HCEC 1CT (cell line): ENCODE data around the gene LRP1.
A peak's percentile ranks its signal among the peaks of the same experiment; 100 is the strongest.

ENCODE experiments used
- DNase-seq: peaks from one replicate; pipeline ENCODE4 v3.0.0-alpha.2; 2017

Gene LRP1

GRCh38 chr12:57229046-57229633 lies 100.9 kb downstream of the LRP1 start:
- no peak for DNase-seq

- DNase-seq: peak; percentile 92
Observed at GRCh38 chr12:57229634-57230380, 101.5 kb downstream of the LRP1 start, which contains the start of gene SHMT2. Gene SHMT2, plus strand, starts transcription at chr12:57229711. Its CDS starts 68 bp downstream, at chr12:57229779.

DNA sequence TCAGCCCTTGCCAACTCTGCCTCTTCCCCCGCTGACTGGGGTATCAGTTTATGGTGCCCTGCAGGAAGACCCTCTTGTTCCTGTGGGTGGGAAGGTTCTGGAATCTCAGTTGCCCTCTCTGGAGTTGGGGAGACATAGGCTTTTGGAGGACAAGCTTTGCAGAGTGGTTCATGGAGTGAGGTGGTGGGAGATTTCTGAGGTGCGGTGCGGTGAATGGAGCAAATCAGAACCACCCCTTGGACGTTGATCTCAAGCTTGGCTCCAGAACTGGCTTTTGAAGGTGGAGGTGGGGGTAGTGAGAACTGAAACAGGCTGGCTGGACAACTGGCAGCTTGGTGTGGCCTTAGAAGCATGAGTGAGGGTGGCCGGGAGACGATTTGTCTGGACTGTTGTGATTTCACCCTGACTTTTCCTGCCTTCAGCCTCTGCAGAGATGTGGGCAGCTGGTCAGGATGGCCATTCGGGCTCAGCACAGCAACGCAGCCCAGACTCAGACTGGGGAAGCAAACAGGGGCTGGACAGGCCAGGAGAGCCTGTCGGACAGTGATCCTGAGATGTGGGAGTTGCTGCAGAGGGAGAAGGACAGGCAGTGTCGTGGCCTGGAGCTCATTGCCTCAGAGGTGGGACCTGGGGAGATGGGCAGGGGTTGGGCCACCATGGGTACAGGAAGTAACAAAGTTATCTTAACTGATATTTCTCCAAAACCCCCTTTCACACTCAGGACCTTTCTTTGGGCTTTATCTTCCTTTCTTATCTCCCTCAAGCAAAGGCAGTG lies 102.3 kb downstream of the LRP1 start:
- no peak for DNase-seq

DNA sequence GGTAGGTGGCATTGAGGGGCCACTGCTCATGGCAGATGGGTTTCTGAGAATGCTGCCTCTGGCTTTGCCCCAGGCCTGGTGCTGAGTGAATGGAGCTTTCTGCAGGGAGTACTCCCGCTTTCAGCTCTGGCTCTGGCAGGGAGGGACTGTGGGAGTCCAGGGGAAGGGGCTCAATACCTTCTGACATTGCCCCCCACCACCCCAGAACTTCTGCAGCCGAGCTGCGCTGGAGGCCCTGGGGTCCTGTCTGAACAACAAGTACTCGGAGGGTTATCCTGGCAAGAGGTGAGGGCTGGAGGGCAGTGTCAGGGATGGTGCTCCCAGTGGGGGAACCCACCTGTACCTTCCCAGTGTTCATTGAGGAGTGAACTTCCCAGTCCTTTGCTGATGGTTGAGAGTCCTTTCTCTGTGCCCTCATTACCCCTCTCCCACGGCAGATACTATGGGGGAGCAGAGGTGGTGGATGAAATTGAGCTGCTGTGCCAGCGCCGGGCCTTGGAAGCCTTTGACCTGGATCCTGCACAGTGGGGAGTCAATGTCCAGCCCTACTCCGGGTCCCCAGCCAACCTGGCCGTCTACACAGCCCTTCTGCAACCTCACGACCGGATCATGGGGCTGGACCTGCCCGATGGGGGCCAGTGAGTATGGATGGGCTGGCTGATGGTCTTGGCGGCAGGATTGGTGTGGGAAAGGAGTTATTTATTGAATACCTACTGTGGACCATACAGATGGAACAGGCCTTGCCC lies 103.2 kb downstream of the LRP1 start:
- no peak for DNase-seq

GRCh38 chr12:57232156-57232756 lies 104.0 kb downstream of the LRP1 start:
- no peak for DNase-seq

DNA sequence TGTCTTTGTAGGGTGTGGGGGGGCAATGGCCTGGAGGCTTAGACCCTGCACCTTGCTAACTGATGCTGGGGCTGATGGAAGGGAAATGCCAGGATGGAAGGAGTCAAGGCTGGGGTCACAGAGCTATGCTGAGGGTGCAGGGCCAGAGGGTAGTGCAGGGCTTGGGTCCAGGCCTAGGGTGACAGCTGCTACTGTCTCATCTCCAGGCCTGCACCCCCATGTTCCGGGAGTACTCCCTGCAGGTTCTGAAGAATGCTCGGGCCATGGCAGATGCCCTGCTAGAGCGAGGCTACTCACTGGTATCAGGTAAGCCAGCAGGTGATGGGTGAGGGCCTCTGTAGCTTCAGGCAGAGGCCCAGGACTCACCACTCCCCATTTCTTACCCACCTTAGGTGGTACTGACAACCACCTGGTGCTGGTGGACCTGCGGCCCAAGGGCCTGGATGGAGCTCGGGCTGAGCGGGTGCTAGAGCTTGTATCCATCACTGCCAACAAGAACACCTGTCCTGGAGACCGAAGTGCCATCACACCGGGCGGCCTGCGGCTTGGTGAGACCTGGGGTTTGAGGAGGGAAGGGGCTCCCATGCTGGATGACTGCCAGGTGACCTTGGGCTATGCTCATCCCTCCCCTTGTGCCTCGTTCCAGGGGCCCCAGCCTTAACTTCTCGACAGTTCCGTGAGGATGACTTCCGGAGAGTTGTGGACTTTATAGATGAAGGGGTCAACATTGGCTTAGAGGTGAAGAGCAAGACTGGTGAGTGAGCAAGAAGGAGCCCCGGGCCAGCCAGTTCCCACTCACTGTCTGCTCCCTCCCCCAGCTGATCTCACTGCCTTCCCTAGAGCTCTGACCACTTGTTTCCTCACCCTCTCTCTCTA lies 105.3 kb downstream of the LRP1 start:
- no peak for DNase-seq

DNA sequence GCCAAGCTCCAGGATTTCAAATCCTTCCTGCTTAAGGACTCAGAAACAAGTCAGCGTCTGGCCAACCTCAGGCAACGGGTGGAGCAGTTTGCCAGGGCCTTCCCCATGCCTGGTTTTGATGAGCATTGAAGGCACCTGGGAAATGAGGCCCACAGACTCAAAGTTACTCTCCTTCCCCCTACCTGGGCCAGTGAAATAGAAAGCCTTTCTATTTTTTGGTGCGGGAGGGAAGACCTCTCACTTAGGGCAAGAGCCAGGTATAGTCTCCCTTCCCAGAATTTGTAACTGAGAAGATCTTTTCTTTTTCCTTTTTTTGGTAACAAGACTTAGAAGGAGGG lies 105.9 kb downstream of the LRP1 start:
- DNase-seq: no peak

DNA sequence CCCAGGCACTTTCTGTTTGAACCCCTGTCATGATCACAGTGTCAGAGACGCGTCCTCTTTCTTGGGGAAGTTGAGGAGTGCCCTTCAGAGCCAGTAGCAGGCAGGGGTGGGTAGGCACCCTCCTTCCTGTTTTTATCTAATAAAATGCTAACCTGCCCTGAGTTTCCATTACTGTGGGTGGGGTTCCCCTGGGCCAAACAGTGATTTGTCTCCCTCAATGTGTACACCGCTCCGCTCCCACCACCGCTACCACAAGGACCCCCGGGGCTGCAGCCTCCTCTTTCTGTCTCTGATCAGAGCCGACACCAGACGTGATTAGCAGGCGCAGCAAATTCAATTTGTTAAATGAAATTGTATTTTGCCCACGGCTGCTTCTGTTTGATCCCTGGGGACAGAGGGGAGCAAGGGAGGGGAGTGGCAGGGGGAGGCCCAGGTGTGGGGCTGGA lies 106.3 kb downstream of the LRP1 start:
- no peak for DNase-seq

- DNase-seq: no peak
Observed at GRCh38 chr12:57235017-57235727, 106.9 kb downstream of the LRP1 start.

- no peak for DNase-seq
Observed at GRCh38 chr12:57235728-57236131, 107.4 kb downstream of the LRP1 start.

- DNase-seq: no peak
Observed at GRCh38 chr12:57236201-57236924, 108.1 kb downstream of the LRP1 start.

- no peak for DNase-seq
Observed at GRCh38 chr12:57236925-57237595, 108.8 kb downstream of the LRP1 start.

- no peak for DNase-seq
Observed at GRCh38 chr12:57237596-57237931, 109.3 kb downstream of the LRP1 start.

DNA sequence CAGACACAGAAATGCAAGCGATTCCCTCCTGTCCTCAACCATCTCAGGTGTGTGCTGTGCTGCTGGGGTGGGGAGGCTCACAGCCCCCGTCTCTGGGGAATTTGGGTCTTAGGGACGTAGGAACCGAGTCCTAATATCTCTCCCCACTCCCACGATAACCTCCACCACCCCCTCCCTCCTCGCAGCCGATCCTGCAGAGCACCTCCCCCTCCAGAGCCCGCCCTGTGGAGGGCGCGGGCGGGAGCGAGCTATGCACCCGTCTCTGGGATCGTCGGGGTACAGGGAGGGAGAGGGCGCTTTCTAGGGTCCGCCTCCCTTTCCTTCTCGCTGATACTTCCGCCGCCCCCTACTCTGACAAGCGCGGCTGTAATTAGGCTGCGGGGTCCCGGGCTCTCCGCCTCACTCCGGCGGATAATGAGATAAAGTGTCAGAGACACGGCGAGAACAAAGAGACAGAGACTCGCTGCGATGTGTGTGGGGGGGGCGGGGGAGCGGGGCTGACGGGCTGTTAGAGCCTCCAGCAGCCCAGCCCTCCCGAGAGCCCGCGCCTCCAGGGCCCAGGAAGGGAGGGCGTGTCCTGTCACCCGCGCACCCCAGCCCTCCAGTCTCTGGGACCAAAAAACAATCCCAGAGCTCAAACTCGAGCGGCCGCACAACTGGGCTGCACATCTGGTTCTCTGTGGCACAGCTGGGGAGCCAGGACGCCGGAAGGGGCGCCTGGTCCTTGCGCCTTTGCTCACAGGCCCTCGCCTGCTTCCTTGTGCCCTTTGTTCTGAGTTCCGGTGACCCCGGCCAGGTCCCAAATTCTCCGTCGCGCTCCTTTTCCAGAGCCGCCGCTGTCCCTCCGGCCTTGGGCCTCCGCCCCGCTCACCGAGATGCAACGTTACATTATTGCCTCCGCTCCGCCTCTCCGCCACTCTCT lies 109.9 kb downstream of the LRP1 start:
- no peak for DNase-seq

- peak; percentile 83 for DNase-seq
Observed at GRCh38 chr12:57238854-57239554, 110.7 kb downstream of the LRP1 start.

DNA sequence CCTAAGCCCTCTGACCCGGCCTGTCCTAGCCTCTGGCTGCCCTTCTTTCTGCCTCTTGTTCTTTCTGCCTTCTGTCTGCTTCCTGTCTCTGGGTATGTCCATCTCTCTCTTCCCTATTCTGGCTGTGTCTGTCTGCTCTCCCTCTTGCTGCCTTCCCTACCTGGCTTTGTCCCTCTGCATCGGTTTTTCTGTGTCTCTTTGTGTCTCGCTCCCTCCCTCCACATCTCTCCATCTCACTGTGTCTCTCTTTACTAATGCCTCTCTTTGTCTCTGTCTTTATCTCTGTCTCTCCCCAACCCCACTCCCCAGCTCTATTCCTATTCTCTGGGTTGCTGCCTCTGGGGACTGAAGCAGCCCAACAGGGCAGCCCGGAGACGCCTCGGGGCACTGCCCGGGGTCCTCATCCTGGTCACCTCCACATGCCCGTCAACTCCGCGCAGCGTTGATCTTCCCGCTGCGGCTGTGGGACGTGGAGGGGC lies 111.3 kb downstream of the LRP1 start:
- no peak for DNase-seq

DNA sequence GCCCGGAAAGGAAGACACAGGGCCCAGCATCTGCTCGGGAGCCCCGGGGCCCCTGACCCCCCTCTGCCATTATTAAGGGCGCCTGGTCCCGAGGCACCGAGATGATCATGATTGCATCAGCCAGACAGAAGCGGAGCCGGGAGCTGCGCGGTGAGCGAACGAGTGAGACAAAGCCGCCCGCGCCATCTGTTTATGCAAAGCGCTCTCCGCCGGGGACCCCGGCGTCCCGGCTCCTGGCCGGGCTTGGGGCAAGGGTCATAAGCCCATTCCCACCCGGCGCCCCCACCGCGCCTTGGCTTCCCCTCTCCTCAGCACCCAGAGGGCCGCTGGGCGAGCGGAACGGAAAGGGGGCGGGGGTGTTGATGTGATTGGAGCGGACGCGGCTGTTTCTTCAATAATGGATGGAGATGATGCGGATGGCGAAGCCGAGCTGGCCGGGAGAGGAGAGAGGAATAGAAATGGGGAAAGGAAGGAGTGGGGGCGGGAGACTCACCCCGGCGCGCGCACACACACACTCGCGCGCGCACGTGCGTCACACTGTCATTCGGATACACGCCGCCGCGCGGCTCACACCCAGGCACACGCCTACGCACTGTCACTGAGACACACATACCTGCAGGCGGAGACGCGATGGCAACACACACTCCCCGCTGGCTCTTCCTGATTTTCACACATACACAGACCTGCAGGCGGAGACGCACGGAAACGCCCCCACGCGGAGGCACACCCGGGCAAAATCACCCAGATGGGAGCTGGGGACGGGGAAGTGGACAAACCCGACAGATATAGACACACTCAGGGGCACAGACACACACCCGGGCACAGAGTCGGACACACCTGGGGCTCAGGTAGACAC lies 112.0 kb downstream of the LRP1 start:
- peak; percentile 57 for DNase-seq
